ENCODE results near the gene RCN2.
A peak's percentile ranks its signal among the peaks of the same experiment; 100 is the strongest.

Gene RCN2

DNA sequence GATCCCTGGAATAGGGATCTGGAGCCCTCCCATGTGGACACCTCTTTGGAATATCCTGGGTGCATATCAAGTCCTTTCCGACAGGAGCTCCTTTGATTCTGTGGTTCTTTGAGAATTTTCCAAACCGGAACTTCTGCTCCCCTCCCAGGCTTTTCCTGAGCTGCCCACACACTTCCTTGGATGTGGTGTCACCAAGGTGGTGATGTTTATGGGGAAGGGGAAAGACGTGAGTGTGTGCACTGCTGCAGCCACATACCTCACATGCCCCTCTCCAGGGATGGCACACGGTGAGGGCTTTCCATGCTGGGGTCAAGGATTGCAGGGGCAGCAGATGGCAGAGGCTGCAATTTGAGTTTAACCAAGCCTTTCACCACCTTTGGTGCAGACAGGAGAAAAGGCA, 35.5 kb downstream of the RCN2 start:
- TF ChIP-seq, protein P1, sequence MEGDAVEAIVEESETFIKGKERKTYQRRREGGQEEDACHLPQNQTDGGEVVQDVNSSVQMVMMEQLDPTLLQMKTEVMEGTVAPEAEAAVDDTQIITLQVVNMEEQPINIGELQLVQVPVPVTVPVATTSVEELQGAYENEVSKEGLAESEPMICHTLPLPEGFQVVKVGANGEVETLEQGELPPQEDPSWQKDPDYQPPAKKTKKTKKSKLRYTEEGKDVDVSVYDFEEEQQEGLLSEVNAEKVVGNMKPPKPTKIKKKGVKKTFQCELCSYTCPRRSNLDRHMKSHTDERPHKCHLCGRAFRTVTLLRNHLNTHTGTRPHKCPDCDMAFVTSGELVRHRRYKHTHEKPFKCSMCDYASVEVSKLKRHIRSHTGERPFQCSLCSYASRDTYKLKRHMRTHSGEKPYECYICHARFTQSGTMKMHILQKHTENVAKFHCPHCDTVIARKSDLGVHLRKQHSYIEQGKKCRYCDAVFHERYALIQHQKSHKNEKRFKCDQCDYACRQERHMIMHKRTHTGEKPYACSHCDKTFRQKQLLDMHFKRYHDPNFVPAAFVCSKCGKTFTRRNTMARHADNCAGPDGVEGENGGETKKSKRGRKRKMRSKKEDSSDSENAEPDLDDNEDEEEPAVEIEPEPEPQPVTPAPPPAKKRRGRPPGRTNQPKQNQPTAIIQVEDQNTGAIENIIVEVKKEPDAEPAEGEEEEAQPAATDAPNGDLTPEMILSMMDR (conservative IDR thresholded peaks at IDR 0.05; ENCODE audit: low read length), result no peak
- DNase-seq (ENCODE audit: low read depth), result no peak
- no peak overlapping the region for H3K4me3 ChIP-seq (ENCODE audit: low read length)

DNA sequence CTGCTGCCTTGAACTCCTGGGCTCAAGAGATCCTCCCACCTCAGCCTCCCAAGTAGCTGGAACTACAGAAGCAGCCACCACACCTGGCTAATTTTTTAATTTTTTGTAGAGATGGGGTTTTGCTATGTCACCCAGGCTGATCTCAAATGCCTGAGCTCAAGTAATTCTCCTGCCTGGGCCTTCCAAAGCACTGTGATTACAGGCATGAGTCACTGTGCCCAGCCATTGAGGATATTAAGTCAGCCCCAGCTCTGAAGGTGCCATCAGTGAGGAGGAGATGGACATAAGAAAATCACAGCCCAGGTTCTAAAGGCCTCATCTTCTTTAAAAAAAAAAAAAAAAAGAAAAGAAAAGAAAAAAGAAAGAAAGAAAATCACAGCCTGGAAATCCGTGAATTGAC, 36.8 kb downstream of the RCN2 start:
- peak; percentile 13 for DNase-seq (ENCODE audit: low read depth)
- no peak overlapping the region for H3K4me3 ChIP-seq (ENCODE audit: low read length)
- TF ChIP-seq, protein P1 (conservative IDR thresholded peaks at IDR 0.05; ENCODE audit: low read length), result no peak

DNA sequence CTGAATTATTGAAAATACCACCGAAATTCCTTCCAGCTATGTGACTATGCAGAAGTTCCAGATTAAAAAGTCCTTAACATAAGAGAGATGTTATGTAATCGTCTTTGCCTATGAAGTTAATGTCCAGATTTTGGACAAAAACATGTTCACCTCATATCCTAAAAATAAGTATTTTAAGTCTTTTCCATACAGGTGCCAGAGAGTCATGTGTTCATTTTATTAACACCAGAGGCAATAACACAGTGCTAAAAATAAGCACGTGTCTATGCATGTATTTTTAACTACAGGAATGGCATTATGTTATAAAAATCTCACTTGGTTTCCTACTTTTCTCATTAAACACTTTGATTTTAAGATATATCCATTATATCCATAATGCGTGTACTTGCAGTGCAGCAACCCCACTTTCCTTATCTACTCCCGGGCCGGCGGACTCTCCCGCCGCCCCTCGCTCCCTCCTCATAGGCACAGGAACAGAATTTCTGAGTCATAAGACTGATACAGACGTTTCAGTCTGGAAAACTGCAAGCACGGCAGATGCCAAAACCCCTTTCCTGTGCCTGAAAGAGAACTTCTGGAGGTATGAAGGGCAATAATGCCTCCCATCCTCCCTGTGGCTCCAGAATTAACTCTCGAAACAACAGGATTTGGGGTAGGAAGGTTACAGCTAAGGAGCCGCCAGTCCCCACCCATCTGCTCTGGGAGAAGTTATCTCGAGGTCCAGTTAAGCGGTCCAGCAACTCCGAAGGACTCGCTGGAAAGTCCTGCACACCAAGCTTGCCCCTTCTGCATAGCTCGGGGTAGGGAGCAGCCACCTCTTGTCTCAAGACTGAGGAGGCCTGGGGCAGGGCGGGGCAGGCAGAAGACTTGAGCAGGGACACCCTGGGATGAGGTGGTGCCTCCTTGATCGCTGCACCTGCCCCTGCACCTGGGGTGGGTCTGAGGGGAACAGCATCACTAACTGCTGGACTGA, 41.1 kb downstream of the RCN2 start:
- TF ChIP-seq, protein P1 (conservative IDR thresholded peaks at IDR 0.05; ENCODE audit: low read length), result no peak
- H3K4me3 ChIP-seq (ENCODE audit: low read length), result no peak overlapping the region; the same call in 1 of the 2 replicates
- no peak for DNase-seq (ENCODE audit: low read depth)

DNA sequence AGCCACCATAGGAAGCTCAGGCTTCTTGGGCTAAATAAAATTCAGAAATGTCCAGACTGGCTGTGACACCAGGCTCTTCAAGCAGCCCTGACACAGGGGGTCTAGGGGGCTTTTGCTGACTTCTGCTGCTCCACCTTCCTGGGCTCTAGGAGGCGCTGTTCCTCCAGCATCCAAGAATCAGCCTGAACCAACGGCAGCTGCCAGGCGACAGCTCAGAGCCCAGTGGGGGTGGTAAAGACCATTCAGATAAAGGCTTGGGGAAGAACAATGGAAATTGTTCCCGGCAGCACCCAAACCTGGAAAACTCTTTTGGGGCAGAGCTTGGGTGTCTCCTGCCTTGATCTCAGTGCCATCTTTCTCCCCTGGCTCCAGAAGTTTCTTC, 41.8 kb downstream of the RCN2 start:
- H3K4me3 ChIP-seq (ENCODE audit: low read length), result no peak overlapping the region
- TF ChIP-seq, protein P1 (conservative IDR thresholded peaks at IDR 0.05; ENCODE audit: low read length), result peak; percentile 50
- peak; percentile 30 for DNase-seq (ENCODE audit: low read depth)

DNA sequence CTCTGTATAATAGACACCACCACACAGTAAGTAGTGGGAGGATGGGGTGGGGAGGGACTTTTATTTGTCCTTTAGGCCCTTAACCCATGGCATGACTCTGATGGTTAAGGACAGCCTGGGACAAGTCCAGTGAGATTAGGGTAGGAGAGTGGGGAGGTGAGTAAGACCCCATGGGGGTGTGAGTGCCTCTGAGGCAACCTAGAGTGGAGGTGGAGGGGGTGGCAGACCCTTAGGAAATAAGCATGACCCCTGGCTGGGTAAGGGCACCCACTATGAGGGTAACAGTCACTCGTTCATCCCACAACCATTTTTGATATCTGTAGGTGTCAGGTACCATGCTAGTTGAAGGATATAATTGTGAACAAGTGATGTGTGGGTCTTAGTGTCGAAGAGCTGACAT, 42.4 kb downstream of the RCN2 start:
- H3K4me3 ChIP-seq (ENCODE audit: low read length), result no peak overlapping the region
- DNase-seq (ENCODE audit: low read depth), result no peak
- TF ChIP-seq, protein P1 (conservative IDR thresholded peaks at IDR 0.05; ENCODE audit: low read length), result no peak

DNA sequence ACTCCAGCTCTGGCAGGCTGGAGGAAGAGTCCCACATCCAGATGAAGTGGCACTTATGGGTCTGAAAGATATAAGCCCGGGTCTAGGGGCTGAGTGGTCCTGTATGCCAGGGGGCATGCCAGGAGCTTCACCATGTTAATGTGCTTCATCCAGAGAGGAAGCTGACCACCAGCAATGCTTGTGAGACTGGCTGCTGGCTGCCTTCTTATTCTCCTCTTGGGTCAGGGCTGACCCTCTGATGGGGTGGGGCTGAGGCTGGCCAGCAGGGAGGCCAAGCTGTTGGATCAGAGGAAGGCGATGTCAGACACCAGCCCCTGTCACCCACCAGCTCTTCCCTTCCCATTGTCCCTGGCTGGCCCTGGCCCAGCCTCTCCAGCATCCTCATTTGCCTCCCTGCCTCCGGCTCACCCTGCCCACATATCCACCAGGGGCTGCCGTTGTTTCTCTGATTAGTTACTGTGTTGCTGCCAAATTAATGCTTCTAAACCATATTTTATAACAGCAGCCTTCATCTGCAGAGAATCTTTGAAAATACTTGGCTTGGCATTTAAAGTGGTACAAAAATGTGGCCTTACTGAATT, 43.0 kb downstream of the RCN2 start:
- no peak overlapping the region for H3K4me3 ChIP-seq (ENCODE audit: low read length)
- no peak for DNase-seq (ENCODE audit: low read depth)
- TF ChIP-seq, protein P1 (conservative IDR thresholded peaks at IDR 0.05; ENCODE audit: low read length), result no peak

DNA sequence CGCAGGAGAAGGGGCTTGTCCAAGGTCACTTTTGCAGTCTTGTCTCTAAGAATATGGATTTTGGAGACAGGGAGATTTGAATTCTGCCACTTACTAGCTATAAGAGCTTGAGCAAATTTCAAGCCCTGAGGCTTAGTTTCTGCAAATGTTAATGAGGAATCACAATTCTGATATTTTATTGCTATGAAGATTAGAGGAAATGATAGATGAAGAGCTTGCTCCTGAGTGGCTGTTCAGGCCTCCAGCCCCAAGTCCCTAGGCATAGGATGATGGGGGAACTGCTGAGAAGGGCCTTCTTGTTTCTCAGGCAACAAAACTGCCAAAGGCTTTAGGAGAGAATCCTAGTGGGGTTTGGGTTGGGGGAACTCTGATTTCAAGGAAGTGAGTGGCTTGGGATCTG, 44.6 kb downstream of the RCN2 start:
- no peak overlapping the region for H3K4me3 ChIP-seq (ENCODE audit: low read length)
- no peak for DNase-seq (ENCODE audit: low read depth)
- TF ChIP-seq, protein P1 (conservative IDR thresholded peaks at IDR 0.05; ENCODE audit: low read length), result no peak

Data from AG10803 (cell line).